HG03378 (cell line): ENCODE measurements around the gene EIF4E2.

Experiments used
- ATAC-seq: cut with Tn5 transposase; IDR thresholded peaks from one replicate; pipeline ENCODE4 v1.9.1; 2021; ENCODE audit warnings: mild to moderate bottlenecking, moderate library complexity; ENCODE audit not compliant: unreplicated experiment

The EIF4E2 gene

DNA sequence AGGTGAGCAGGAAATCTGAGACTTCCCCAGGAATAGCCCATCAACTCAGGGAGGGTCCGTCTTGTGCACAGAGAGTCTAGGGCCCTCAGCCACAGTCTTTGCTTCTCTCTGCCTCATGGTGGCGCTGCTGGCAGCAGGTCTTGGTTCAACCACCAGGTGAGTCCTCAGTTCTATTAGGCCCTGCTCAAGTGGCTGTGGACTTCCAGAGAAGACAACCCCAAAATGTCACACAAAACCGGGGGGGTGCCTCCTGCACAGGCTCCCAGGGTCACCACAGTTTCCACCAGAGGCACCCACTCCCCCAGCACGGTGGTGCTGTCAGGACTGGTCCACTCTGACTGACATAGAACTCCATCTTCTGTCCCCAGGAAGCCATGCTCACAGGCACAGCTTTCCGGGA lies 13.4 kb upstream of the EIF4E2 start:
- no peak for ATAC-seq

DNA sequence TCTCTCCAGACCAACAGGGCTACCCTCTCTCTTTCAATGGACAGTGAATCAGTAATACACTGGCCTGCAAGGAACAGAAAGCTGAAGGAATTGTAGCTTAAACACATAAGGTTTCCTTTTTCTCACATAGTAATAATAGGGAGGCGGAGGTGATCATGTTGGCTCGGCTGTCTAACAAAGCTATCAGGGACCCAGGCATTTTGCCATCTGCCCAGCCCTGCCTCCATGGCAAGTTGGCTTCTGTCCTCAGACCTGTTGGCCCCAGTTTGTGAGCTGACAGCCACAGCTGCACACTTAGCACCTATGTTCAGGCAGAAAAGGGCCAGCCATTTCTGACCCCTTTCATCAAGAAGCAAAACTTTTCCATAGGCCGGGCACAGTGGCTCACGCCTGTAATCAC lies 13.0 kb upstream of the EIF4E2 start:
- no peak for ATAC-seq

- no peak for ATAC-seq
These were observed 11.8 kb upstream of the EIF4E2 start for GRCh38 chr2:232538671-232539070.

DNA sequence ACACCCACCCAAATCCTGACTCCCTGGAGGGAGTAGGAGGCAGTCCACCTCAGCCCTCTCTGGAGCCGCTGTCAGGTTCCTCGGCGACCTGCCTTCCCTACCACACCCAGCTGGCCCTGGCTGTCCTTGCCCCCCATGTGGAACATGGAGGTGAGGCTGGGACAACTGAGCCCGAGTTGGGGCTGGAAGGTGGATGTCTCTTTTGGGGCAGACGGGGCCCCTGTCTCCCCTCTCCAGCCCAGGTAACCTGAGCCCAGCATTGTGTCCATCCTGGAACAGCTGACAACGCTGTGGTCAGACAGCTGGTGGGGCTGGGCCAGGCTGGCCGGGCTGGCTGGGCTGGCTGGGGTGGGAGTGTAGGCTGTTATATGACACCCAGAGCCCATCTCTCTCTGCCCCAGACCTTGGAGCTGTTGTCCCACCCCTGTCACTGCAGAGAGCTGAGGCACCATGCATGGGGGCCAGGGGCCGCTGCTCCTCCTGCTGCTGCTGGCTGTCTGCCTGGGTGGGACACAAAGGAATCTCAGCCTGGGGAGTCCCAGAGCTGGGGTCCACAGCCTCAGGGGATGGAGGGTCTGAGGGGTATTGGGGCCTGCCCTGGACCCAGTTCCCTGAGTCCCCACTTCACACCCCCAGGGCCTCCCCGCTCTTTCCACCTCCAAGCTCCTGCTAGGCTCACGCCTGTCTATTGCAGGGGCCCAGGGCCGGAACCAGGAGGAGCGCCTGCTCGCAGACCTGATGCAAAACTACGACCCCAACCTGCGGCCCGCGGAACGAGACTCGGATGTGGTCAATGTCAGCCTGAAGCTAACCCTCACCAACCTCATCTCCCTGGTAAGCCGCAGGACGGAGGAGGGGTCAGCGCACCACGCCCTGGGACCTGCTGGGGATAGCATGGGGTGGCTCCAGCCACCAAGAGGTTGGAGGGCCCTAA lies 10.9 kb upstream of the EIF4E2 start, which contains the start of gene CHRNG:
Gene CHRNG, plus strand, starts transcription at position 395 of the 934 bp plus-strand sequence. Its CDS starts 56 bp downstream, at position 451.
- no peak for ATAC-seq

DNA sequence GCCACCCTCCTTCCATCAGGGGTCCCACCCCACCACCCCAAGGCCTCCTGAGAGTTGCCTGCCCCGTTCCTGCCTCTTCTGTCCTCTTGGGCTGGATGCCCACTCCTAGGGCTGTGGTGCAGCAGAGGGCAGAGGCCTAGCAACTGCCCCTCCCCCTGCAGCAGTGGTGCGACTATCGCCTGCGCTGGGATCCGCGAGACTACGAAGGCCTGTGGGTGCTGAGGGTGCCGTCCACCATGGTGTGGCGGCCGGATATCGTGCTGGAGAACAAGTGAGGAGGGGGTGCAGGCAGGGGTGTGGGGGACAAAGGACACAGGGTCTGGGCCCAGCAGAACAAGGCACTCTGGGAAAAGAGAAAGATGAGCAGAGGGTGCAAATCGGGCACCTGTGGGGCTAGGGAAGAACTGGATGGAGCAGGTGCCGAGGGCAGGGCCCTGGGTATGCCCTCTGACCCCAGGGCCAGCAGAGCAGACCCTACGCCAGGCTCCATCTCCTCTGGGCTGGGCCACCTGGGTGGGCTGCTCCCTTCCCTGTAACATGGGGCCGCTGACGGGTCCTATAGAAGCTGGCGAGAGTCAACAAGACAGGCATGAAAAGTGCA lies 9.9 kb upstream of the EIF4E2 start:
- no peak for ATAC-seq

GRCh38 chr2:232541195-232541960 lies 9.1 kb upstream of the EIF4E2 start:
- ATAC-seq: no peak

GRCh38 chr2:232541961-232542714 lies 8.4 kb upstream of the EIF4E2 start:
- no peak for ATAC-seq

DNA sequence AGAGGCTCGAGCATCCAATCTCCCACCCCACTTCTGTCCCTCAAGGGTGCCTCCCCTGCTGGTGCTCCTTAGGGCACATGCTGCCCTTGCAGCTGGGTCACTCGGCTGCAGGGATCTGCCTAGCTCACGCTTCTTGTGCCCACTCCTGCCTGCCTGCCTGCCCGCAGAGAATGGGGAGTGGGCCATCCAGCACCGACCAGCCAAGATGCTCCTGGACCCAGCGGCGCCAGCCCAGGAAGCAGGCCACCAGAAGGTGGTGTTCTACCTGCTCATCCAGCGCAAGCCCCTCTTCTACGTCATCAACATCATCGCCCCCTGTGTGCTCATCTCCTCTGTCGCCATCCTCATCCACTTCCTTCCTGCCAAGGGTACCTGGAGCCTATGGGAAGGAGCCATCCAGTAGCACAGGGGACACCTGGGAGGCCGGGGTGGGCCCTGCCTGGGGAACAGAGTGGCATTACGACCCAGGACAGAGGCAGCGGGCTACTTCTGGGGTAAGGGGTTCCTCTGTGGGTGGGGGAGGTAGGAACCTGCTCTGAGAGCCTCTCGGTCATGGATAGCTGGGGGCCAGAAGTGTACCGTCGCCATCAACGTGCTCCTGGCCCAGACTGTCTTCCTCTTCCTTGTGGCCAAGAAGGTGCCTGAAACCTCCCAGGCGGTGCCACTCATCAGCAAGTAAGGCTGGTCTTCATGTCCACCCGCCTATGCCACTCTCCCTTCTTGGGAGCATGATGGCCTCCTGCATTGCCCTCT lies 7.6 kb upstream of the EIF4E2 start:
- ATAC-seq: no peak

DNA sequence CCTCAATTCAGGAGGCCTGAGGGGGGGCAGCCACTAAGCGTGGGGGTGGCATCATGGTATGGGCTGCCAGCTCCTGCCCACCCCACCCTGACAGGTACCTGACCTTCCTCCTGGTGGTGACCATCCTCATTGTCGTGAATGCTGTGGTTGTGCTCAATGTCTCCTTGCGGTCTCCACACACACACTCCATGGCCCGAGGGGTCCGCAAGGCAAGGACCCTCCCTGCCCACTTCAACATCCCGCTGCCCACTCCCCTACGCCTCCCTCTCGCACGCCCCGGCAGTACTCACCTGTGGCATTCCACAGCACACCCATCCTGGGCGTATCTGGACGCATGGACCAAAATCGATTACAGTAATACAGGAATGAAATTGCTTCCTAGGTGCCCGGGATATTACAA lies 7.0 kb upstream of the EIF4E2 start:
- ATAC-seq: no peak

DNA sequence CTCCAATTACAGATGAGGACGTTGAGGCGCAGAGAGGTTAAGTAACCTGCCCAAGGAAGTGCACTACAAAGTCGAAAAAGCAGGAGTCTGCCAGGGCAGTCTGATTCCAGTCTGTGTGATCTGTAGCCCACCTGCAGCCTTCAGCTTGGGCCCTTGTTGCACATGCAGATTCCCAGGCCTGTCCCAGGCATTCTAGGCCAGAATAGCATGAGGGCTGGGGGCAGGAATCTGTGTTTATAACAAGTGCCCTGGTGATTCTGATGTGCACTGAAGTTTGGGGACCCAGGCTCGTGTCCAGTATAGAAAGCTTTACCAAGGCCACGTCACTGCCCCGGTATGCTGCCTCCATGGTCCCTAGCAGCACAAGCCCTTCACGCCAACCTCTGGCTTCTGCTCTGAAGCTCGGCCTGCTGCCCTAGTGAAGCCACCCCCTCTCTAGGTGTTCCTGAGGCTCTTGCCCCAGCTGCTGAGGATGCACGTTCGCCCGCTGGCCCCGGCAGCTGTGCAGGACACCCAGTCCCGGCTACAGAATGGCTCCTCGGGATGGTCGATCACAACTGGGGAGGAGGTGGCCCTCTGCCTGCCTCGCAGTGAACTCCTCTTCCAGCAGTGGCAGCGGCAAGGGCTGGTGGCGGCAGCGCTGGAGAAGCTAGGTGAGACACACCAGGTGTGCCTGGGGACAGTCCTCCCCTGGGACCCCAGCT lies 6.4 kb upstream of the EIF4E2 start:
- ATAC-seq: no peak

- no peak for ATAC-seq
These were observed 5.8 kb upstream of the EIF4E2 start for GRCh38 chr2:232544674-232545073.

DNA sequence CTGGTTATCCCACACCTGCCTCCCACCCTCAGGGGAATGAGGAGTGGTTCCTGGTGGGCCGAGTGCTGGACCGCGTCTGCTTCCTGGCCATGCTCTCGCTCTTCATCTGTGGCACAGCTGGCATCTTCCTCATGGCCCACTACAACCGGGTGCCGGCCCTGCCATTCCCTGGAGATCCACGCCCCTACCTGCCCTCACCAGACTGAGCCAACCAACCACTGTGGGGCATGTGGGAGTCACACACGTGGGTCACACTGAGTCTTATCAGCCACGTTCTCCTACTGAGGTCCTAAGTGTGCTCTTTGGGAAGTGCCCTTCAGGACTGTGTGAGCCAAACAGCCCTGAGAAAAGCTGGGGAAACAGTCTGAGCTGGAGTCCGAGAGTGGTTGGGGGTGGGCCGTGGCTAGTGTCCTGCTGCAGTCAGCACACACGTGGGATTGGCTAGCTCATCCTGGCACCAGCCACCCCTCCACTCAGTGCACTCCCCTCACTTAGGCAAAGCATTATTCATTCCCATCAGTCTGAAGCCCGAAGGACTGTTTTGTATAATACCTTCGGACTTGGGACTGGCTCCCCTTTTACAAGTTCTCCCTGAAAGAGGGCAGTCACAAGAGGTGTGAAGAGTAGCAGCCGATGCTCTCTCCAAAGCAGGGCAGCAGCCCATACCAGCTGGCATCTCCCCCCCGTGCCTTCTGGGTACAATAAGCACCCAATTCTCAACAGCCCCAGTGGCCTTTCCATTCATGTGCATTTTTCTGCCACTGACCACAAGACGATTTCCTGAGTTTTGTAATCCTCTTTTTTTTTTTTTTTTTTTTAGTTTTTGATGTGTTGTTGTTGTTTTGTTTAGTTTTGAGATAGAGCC lies 4.7 kb upstream of the EIF4E2 start:
- ATAC-seq: no peak

- ATAC-seq: no peak
These were observed 2.5 kb upstream of the EIF4E2 start for GRCh38 chr2:232547991-232548390.

DNA sequence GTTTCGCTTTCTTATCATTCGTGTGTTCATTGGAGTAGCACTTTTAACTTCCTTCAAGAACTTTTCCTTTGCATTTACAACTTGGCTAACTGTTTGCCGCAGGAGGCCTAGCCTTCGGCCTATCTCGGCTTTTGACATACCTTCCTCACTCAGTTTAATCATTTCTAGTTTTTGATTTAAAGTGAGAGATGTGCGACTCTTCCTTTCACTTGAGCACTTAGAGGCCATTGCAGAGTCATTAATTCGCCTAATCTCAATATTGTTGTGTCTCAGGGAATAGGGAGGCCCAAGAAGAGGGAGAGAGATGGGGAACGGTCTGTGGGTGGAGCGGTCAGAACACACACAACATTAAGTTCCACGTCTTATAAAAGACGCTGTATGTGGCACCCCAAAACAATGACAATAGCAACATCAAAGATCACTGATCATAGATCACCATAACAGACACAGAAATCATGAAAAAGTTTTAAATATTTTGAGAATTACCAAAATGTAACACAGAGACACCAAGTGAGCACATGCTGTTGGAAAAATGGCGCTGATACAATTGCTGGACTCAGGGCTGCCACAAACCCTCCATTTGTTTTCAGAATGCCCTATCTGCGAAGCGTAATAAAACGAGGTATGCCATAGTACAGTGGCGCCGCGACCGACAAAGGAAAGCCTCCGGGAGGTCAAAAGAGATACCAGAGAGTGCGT lies 685 bp upstream of the EIF4E2 start:
- no peak for ATAC-seq

GRCh38 chr2:232551250-232551638 lies 755 bp downstream of the EIF4E2 start:
- ATAC-seq: no peak

- ATAC-seq: no peak
These were observed 1.3 kb downstream of the EIF4E2 start for GRCh38 chr2:232551776-232552175.

- ATAC-seq: no peak
These were observed 5.9 kb downstream of the EIF4E2 start for GRCh38 chr2:232556426-232556825.
